ENCODE data around the gene GLIS2.

GLIS2 gene

GRCh38 chr16:4380119-4381063 is 64.5 kb downstream of the GLIS2 start:
- Mint-ChIP-seq H3K36me3 (ENCODE audit: low read depth) (peaks cover 6% of the 10 kb centered on the region), H3K4me1 (peaks cover 40% of the 10 kb centered on the region), H3K27me3 (ENCODE audit: low read depth) (peaks cover 3% of the 10 kb centered on the region), H3K27ac (peak overlapping the region; percentile 79 to 87 (median 84)), H3K9me3 (no peaks in the 10 kb centered on the region), H3K4me3 (peak overlapping the region; percentile 9 to 57 (median 51))
- TF ChIP-seq CTCF (IDR thresholded peaks at IDR 0.05; ENCODE audit: unreplicated experiment in 3 of 3): no peak

GRCh38 chr16:4381072-4381934 is 65.4 kb downstream of the GLIS2 start:
- Mint-ChIP-seq H3K27ac (no peak overlapping the region), H3K36me3 (ENCODE audit: low read depth) (peaks cover 6% of the 10 kb centered on the region), H3K27me3 (ENCODE audit: low read depth) (peaks cover 3% of the 10 kb centered on the region)

GRCh38 chr16:4381935-4382794 is 66.3 kb downstream of the GLIS2 start:
- Mint-ChIP-seq H3K4me3 (no peak overlapping the region), H3K9me3 (no peaks in the 10 kb centered on the region), H3K27ac (no peak overlapping the region), H3K36me3 (ENCODE audit: low read depth) (peaks cover 6% of the 10 kb centered on the region), H3K27me3 (ENCODE audit: low read depth) (peaks cover 3% of the 10 kb centered on the region), H3K4me1 (peaks cover 37% of the 10 kb centered on the region)
- no peak for TF ChIP-seq CTCF (IDR thresholded peaks at IDR 0.05; ENCODE audit: unreplicated experiment in 3 of 3)

More at GRCh38 chr16:4381072-4381934, 65.4 kb downstream of the GLIS2 start:
- no peak overlapping the region for H3K4me3 Mint-ChIP-seq
- TF ChIP-seq CTCF (IDR thresholded peaks at IDR 0.05; ENCODE audit: unreplicated experiment in 3 of 3): no peak
- no peaks in the 10 kb centered on the region for H3K9me3 Mint-ChIP-seq
- H3K4me1 Mint-ChIP-seq: peaks cover 37% of the 10 kb centered on the region

- H3K9me3 Mint-ChIP-seq: no peaks in the 10 kb centered on the region
- peaks cover 6% of the 10 kb centered on the region for H3K36me3 Mint-ChIP-seq (ENCODE audit: low read depth)
- peak overlapping the region; percentile 28 to 91 (median 76) for H3K27ac Mint-ChIP-seq
- TF ChIP-seq CTCF (IDR thresholded peaks at IDR 0.05; ENCODE audit: unreplicated experiment in 3 of 3): no peak
- no peak overlapping the region for H3K4me3 Mint-ChIP-seq
- peaks cover 30% of the 10 kb centered on the region for H3K4me1 Mint-ChIP-seq
- peaks cover 2% of the 10 kb centered on the region for H3K27me3 Mint-ChIP-seq (ENCODE audit: low read depth)
Observed at GRCh38 chr16:4382795-4383357, 67.0 kb downstream of the GLIS2 start.
